OCI-M2 (cell line): Measurements from ENCODE around the gene GSTM2.

Source experiments
- DNase-seq: peaks from one replicate; lab custom pipeline; 2025; ENCODE audit not compliant: unreplicated experiment; lab: John Stamatoyannopoulos, UW

Gene GSTM2

GRCh38 chr1:109712321-109712864 lies 44.5 kb downstream of the GSTM2 start:
- no peak for DNase-seq

GRCh38 chr1:109713636-109714035 lies 45.8 kb downstream of the GSTM2 start:
- DNase-seq: no peak

- no peak for DNase-seq
Observed at GRCh38 chr1:109714661-109715372, 47.0 kb downstream of the GSTM2 start.

GRCh38 chr1:109716121-109716520 lies 48.3 kb downstream of the GSTM2 start:
- DNase-seq: no peak

GRCh38 chr1:109716570-109717090 lies 48.8 kb downstream of the GSTM2 start:
- no peak for DNase-seq

GRCh38 chr1:109717729-109718128 lies 49.9 kb downstream of the GSTM2 start:
- no peak for DNase-seq

- no peak for DNase-seq
Observed at GRCh38 chr1:109718495-109718894, 50.6 kb downstream of the GSTM2 start.

- no peak for DNase-seq
Observed at GRCh38 chr1:109719337-109719837, 51.5 kb downstream of the GSTM2 start.

- no peak for DNase-seq
Observed at GRCh38 chr1:109721042-109721441, 53.2 kb downstream of the GSTM2 start.

GRCh38 chr1:109721971-109722370 lies 54.1 kb downstream of the GSTM2 start:
- DNase-seq: no peak

- DNase-seq: no peak
Observed at GRCh38 chr1:109722908-109723691, 55.2 kb downstream of the GSTM2 start.
